HG03457 (cell line): ENCODE data around the gene CAAP1.
"Not testable (repeated sequence)": the region's sequence is repeated elsewhere in the genome, so short reads cannot be mapped to it uniquely, and the experiment has no call there.

Experiments
- ATAC-seq: cut with Tn5 transposase; IDR thresholded peaks from one replicate; pipeline ENCODE4 v1.9.1; 2021; ENCODE audit warnings: moderate number of reproducible peaks; ENCODE audit not compliant: unreplicated experiment

Gene CAAP1

GRCh38 chr9:26850995-26851394 lies 41.6 kb downstream of the CAAP1 start:
- ATAC-seq = no peak

GRCh38 chr9:26833792-26834191 lies 58.8 kb downstream of the CAAP1 start:
- no peak for ATAC-seq

DNA sequence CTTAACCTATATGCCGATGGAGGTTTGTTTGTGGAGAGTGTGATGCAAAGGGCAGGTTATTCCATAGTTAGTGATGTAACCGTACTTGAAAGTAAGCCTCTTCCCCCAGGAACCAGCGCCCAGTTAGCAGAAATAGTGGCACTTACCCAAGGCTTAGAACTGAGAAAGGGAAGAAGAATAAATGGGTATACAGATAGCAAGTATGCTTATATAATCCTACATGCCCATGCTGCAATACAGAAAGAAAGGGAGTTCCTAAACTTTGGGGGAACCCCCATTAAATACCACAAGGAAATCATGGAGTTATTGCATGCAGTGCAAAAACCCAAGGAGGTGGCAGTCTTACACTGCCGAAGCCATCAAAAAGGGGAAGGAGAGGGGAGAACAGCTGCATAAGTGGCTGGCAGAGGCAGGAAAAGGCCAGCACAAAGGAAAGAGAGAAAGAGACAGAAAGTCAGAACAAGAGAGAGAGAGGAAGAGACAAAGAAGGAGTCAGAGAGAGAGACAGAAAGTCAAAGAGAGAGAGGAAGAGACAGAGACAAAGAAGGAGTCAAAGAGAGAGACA lies 64.1 kb downstream of the CAAP1 start:
- not testable (repeated sequence) for ATAC-seq

DNA sequence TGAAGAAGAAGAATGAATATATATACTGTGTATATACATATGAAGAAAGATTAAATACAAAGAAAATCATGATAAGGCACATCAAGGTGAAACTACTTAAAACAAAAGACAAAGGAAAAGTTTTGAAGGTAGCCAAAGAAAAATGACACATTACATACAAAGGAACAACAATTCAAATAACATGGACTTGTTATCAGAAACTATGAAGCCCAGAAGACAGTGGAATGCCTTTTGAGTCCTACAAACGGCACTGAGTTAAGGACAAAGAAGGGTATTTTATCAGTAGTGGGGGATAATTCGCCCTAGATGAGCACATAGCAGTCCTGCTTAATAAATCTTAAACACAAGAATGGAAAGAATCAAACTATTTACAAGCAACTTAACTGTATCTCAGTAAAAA lies 77.8 kb downstream of the CAAP1 start:
- no peak for ATAC-seq

GRCh38 chr9:26813247-26813646 lies 79.4 kb downstream of the CAAP1 start:
- ATAC-seq = no peak

GRCh38 chr9:26812217-26812616 lies 80.4 kb downstream of the CAAP1 start:
- no peak for ATAC-seq

GRCh38 chr9:26811106-26811505 lies 81.5 kb downstream of the CAAP1 start:
- no peak for ATAC-seq

- no peak for ATAC-seq
Measured at GRCh38 chr9:26809795-26810194, 82.8 kb downstream of the CAAP1 start.

DNA sequence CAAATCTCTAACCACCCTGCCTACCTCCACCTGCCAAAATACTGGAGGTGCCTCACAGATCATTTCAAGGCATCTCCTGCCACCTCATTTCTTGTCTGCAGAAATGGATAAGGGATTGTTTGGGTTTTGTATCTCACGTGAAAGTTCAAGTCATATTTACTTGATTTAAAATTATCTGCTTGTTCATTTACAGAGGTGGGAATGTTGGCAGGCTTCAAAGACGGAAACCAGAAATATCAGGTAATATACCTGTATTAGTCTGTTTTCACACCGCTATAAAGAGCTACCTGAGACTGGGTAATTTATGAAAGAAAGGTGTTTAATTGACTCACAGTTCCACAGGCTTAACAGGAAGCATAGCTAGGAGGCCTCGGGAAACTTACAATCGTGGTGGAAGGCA lies 85.4 kb downstream of the CAAP1 start:
- no peak for ATAC-seq

- no peak for ATAC-seq
Measured at GRCh38 chr9:26802921-26803320, 89.7 kb downstream of the CAAP1 start.

DNA sequence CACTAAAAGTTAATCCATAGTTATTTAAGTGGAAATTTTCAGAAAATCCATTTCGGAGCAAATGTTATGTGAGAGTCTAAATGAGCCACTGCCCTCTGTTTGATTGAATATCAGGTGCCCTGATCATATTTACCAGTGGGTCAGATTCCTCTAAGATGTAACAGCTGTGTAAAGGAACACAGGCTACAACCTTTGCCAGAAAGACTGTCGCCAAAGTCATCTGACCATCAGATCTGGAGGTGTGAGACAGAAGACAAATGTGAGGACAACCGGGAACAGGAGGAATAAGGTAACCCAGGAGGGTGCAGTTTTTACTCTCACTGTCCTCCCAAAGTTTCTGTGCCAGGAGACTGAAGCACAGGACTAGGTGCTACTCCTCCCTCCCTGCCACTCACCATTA lies 90.8 kb downstream of the CAAP1 start:
- ATAC-seq = no peak

GRCh38 chr9:26800322-26800721 lies 92.3 kb downstream of the CAAP1 start:
- no peak for ATAC-seq

- no peak for ATAC-seq
Measured at GRCh38 chr9:26791274-26791673, 101.3 kb downstream of the CAAP1 start.
